Measurements from ENCODE around the gene SIGMAR1.

The SIGMAR1 gene

DNA sequence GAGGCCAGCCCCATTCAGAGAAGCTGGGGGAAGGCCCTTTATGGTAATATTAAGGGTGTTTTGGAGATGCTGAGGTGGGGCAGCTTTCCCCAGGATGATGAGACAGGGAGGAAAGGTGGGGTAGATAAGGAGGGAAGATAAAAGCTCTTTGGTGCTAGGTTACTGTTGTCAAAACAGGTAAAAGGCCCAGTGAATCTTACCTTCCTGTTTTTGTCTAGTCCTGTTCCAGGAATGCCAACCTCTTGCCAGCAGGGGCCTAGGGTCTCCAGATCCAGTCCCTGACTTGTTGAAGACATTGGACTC is 25.7 kb upstream of the SIGMAR1 start:
- ATAC-seq (no peak), DNase-seq (no peak)
- Mint-ChIP-seq H3K9me3 (no peaks in the 10 kb centered on the region), H3K4me3 (no peak overlapping the region), H3K4me1 (peaks cover 48% of the 10 kb centered on the region), H3K27ac (no peak overlapping the region), H3K27me3 (no peaks in the 10 kb centered on the region)

- no peak for DNase-seq
- peak within 1 kb of the TSS in 1 of 2 donors; percentile 15 for H3K4me3 Mint-ChIP-seq
- H3K9me3 Mint-ChIP-seq = no peaks in the 10 kb centered on the region
- H3K27me3 Mint-ChIP-seq = no peaks in the 10 kb centered on the region
- no peak for ATAC-seq
- H3K4me1 Mint-ChIP-seq = peaks cover 48% of the 10 kb centered on the region
- H3K27ac Mint-ChIP-seq = peak within 1 kb of the TSS in 1 of 2 donors; percentile 30
Observed at GRCh38 chr9:34662526-34663302, 25.1 kb upstream of the SIGMAR1 start, which contains the start of gene CCL27. TSS of gene CCL27 (minus strand) at chr9:34662657. CDS start at chr9:34662633, 24 bp downstream.

DNA sequence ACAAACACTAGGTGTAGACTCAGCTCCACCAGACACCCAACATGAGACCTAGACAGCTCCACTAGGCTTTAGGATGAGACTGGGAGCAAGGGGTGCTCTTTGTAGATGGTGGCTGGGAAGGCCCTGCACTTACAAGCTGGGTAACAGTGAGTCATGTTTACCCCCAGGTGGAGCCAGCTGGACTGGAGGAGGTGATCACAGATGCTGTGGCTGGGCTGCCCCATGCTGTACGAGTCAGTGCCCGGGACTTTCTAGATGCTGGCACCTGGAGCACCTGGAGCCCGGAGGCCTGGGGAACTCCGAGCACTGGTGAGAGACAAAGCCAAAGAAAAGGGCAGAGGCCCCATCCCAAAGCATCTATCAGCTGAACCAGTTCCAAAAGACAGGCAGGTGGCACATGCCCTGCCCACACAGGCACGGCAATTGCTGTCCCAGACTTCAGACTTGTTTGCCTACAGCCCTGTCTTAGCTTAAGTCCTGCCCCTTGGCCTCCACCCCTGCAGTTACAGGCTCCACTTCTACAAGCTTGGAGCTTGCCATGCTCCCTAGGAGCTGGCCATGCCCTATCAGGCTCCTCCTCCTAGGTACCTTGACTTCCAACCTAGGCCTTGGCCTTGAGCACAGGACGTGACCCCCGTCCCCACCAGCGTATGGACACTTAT is 22.1 kb upstream of the SIGMAR1 start:
- Mint-ChIP-seq H3K4me1 (peaks cover 29% of the 10 kb centered on the region), H3K27me3 (no peaks in the 10 kb centered on the region), H3K9me3 (no peaks in the 10 kb centered on the region), H3K4me3 (no peak overlapping the region), H3K27ac (no peak overlapping the region)
- DNase-seq = no peak
- no peak for ATAC-seq

- H3K4me1 Mint-ChIP-seq = peaks cover 16% of the 10 kb centered on the region
- H3K27me3 Mint-ChIP-seq = no peaks in the 10 kb centered on the region
- H3K9me3 Mint-ChIP-seq = no peaks in the 10 kb centered on the region
- DNase-seq (no peak), ATAC-seq (no peak)
- no peak overlapping the region for H3K27ac Mint-ChIP-seq
- H3K4me3 Mint-ChIP-seq = no peak overlapping the region
Observed at GRCh38 chr9:34658461-34658860, 20.9 kb upstream of the SIGMAR1 start.

DNA sequence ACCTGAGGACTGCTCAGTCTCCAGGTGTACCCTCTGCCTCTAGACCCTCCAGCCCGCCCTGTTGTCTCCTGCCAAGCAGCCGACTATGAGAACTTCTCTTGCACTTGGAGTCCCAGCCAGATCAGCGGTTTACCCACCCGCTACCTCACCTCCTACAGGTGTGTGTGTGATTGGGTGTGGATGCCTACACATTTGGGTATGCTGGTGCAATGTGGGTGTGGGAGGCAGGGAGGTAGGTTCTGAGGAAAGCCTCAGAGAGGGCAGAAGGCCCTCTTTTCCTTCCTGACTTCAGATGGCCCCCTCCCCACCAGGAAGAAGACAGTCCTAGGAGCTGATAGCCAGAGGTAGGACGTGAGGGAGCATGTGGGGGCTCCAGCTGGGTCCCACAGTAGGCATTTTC is 19.4 kb upstream of the SIGMAR1 start:
- no peaks in the 10 kb centered on the region for H3K27me3 Mint-ChIP-seq
- no peak overlapping the region for H3K4me3 Mint-ChIP-seq
- peaks cover 15% of the 10 kb centered on the region for H3K4me1 Mint-ChIP-seq
- H3K9me3 Mint-ChIP-seq = no peaks in the 10 kb centered on the region
- ATAC-seq (no peak), DNase-seq (no peak)
- peak overlapping the region in 1 of 2 donors; percentile 88 for H3K27ac Mint-ChIP-seq

- Mint-ChIP-seq H3K4me3 (no peak overlapping the region), H3K9me3 (no peaks in the 10 kb centered on the region), H3K27ac (peak overlapping the region in 1 of 2 donors; percentile 64), H3K27me3 (no peaks in the 10 kb centered on the region), H3K4me1 (peaks cover 20% of the 10 kb centered on the region)
- DNase-seq (no peak), ATAC-seq (no peak)
Observed at GRCh38 chr9:34655394-34655793, 17.8 kb upstream of the SIGMAR1 start.

DNA sequence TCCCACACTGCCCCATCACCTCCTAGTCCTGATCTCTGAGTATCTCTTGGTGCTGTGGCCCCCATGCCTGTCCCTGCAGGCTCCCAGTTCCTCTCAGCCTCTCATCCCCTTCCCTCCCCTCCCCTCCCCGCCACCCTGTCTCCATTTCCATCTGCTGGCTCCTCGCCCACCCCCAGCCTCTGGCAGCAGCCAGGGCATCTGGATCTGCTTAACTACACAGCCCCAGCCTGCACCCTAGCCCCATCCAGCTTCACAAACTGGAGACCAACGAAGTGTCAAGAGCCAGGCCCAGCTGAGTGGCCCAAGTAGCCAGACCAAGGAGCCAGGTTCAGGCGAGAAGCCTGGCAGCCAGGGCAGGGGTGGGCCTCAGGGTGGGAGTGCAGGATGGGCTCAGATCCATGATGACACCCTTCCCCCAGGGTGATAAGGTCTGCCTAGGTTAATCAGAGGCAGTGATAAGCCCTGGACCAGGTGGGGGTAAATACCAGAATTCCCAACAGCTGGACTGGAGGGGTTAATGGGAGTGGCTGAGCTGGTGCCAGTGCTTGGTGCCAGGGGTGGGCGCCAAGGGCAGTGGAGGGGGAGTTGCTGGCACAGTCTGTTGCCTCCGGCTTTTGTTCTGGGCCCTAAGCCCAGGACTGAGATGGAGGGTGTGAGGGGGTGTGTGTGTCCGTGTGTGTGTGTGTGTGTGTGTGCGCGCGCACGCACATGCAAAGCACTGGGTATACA is 16.9 kb upstream of the SIGMAR1 start:
- Mint-ChIP-seq H3K4me3 (no peak overlapping the region), H3K27ac (no peak overlapping the region), H3K9me3 (no peaks in the 10 kb centered on the region), H3K27me3 (no peaks in the 10 kb centered on the region), H3K4me1 (peaks cover 23% of the 10 kb centered on the region)
- DNase-seq (no peak), ATAC-seq (peak; percentile 11)

- H3K4me3 Mint-ChIP-seq = no peak overlapping the region
Observed at GRCh38 chr9:34653151-34654072, 15.8 kb upstream of the SIGMAR1 start.

GRCh38 chr9:34652602-34653000 is 15.0 kb upstream of the SIGMAR1 start:
- no peak for ATAC-seq
- Mint-ChIP-seq H3K9me3 (no peaks in the 10 kb centered on the region), H3K27ac (no peak overlapping the region), H3K4me3 (peak overlapping the region in 1 of 2 donors; percentile 2), H3K4me1 (peaks cover 42% of the 10 kb centered on the region), H3K27me3 (no peaks in the 10 kb centered on the region)
- DNase-seq = no peak

More at GRCh38 chr9:34653151-34654072, 15.8 kb upstream of the SIGMAR1 start:
- DNase-seq (no peak), ATAC-seq (no peak)
- H3K27me3 Mint-ChIP-seq = no peaks in the 10 kb centered on the region
- H3K27ac Mint-ChIP-seq = no peak overlapping the region
- H3K4me1 Mint-ChIP-seq = peaks cover 34% of the 10 kb centered on the region
- no peaks in the 10 kb centered on the region for H3K9me3 Mint-ChIP-seq

DNA sequence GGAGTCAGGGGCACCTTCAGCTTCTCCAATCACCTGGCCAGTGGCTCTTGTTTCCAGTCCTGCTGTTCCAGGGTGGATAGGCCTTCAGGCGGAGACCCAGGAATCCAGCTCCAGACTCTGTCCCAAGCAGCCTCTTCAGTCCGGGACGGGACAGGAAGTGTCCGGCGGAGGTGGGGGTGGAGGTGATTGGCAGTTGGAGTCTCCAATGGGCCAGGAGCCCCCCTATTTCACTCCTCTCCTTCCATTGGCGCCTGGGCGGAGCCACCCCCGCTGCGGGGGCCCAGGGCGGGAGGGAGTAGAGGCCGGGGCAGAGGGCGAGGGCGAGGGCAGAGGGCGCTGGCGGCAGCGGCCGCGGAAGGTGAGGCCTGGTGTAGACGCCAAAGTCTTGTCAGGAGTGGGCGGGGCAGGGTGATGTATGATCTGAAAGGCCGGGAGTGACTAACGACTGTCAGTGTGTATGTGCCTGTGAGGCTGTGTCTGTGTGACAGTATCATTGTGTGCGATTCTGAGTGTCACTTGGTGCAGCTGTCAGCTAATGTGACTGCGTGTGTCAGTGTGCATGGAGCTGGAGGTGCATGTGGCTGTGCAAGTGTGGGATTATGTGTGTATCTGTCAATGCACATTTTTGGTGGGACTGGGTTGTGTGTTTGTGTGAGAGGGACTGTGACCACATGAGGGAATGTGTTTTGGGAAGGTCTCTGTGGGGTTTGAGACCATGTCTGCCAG is 14.5 kb upstream of the SIGMAR1 start, which contains the start of gene IL11RA:
Gene IL11RA (plus strand): TSS at position 310 of the 726 bp plus-strand sequence. CDS start 3,033 bp downstream, outside the sequence.
- DNase-seq (peak in 1 of 2 donors; percentile 46), ATAC-seq (peak; percentile 73)
- H3K27me3 Mint-ChIP-seq = no peaks in the 10 kb centered on the region
- H3K4me1 Mint-ChIP-seq = peaks cover 47% of the 10 kb centered on the region
- H3K4me3 Mint-ChIP-seq = peak within 1 kb of the TSS in 1 of 2 donors; percentile 2
- no peaks in the 10 kb centered on the region for H3K9me3 Mint-ChIP-seq
- peak within 1 kb of the TSS in 1 of 2 donors; percentile 42 for H3K27ac Mint-ChIP-seq

DNA sequence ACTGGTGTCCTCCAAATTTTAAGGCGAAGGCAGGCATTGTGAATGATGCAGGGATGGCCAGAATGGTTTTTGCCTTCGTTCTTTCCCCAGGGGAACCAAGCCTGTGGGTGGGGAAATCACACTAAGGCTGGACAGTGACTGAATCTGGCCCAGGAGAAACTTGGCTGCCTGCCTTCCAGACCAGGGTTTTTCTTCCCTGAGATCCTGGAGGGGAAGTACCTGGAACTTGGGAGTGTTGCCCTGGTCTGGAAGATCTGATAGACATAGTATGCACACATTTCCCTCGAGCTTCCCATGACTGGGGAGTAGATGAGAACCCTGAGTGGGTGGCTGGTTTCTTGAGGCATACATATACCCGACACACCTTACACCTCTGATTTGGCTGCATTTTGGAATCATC is 13.7 kb upstream of the SIGMAR1 start:
- H3K27ac Mint-ChIP-seq = no peak overlapping the region
- no peak for DNase-seq

GRCh38 chr9:34650816-34651215 is 13.2 kb upstream of the SIGMAR1 start:
- ATAC-seq = no peak
- Mint-ChIP-seq H3K27me3 (no peaks in the 10 kb centered on the region), H3K4me3 (no peak overlapping the region), H3K9me3 (no peaks in the 10 kb centered on the region), H3K4me1 (peaks cover 52% of the 10 kb centered on the region), H3K27ac (no peak overlapping the region)
- DNase-seq = no peak

More for the DNA sequence above, 13.7 kb upstream of the SIGMAR1 start:
- H3K27me3 Mint-ChIP-seq = no peaks in the 10 kb centered on the region
- no peaks in the 10 kb centered on the region for H3K9me3 Mint-ChIP-seq
- no peak overlapping the region for H3K4me3 Mint-ChIP-seq
- peaks cover 48% of the 10 kb centered on the region for H3K4me1 Mint-ChIP-seq
- no peak for ATAC-seq

DNA sequence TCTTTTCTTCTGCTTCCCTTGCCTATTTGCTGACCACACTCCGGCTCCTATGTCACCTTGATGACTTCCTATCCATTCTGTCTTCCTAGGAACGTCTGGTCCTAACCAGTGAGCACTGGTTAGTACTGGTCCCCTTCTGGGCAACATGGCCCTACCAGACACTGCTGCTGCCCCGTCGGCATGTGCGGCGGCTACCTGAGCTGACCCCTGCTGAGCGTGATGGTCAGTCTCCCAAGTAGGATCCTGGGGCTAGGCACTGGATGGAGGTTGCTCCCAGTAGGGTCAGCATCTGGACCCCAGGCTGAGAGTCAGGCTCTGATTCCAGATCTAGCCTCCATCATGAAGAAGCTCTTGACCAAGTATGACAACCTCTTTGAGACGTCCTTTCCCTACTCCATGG is 11.1 kb upstream of the SIGMAR1 start:
- no peak for ATAC-seq
- H3K9me3 Mint-ChIP-seq = no peaks in the 10 kb centered on the region
- H3K27ac Mint-ChIP-seq = no peak overlapping the region
- no peaks in the 10 kb centered on the region for H3K27me3 Mint-ChIP-seq
- H3K4me1 Mint-ChIP-seq = peaks cover 52% of the 10 kb centered on the region
- H3K4me3 Mint-ChIP-seq = peak overlapping the region in 1 of 2 donors; percentile 29
- DNase-seq = no peak

DNA sequence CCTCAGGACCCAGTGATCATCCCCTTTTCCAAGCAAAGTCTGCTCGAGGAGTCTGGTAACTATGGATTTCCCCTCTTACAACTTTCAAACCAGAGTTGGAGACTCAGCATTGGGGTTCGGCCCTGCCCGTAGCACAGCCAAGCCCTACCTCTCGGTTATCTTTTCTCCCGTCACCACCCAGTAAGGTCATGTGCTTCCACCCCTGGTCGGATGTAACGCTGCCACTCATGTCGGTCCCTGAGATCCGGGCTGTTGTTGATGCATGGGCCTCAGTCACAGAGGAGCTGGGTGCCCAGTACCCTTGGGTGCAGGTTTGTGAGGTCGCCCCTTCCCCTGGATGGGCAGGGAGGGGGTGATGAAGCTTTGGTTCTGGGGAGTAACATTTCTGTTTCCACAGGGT is 10.1 kb upstream of the SIGMAR1 start:
- H3K9me3 Mint-ChIP-seq = no peaks in the 10 kb centered on the region
- DNase-seq = no peak

More for the DNA sequence above, 10.1 kb upstream of the SIGMAR1 start:
- Mint-ChIP-seq H3K27me3 (no peaks in the 10 kb centered on the region), H3K27ac (peak overlapping the region; percentile 71 to 90), H3K4me3 (peak overlapping the region; percentile 94), H3K4me1 (peaks cover 45% of the 10 kb centered on the region)
- no peak for ATAC-seq
